GM12872 (cell line): ENCODE measurements around the gene PTCH1.

Experiments
- TF ChIP-seq, protein P1 (sequence below): IDR thresholded peaks from 3 replicates; pipeline ENCODE4 v1.5.1; 2011; ENCODE audit warnings: low read depth, mild to moderate bottlenecking, low read length, moderate library complexity; ENCODE audit not compliant: insufficient read depth

PTCH1 gene

GRCh38 chr9:95495961-95496360, 20.8 kb downstream of the PTCH1 start:
- TF ChIP-seq, protein P1, sequence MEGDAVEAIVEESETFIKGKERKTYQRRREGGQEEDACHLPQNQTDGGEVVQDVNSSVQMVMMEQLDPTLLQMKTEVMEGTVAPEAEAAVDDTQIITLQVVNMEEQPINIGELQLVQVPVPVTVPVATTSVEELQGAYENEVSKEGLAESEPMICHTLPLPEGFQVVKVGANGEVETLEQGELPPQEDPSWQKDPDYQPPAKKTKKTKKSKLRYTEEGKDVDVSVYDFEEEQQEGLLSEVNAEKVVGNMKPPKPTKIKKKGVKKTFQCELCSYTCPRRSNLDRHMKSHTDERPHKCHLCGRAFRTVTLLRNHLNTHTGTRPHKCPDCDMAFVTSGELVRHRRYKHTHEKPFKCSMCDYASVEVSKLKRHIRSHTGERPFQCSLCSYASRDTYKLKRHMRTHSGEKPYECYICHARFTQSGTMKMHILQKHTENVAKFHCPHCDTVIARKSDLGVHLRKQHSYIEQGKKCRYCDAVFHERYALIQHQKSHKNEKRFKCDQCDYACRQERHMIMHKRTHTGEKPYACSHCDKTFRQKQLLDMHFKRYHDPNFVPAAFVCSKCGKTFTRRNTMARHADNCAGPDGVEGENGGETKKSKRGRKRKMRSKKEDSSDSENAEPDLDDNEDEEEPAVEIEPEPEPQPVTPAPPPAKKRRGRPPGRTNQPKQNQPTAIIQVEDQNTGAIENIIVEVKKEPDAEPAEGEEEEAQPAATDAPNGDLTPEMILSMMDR = no peak

DNA sequence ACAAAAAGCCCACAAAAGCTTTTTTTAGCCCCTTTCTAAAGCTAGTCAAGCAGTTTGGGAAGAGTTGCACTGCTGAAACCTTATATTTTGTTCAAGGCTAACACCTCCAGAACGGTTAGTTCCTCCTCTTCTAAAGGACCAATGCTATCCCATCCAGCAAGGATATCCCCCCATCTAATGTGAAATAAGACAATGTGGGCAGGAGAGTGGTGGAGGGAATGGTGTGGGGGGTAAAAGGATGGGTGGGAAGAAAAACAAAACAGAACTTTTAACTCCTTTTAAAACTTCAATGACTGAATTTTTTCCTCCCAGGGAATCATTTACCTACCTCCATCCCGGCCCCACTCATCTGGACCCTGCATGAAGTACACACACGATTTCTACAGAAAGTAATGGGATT, 21.2 kb downstream of the PTCH1 start:
- TF ChIP-seq, protein P1 = no peak

- TF ChIP-seq, protein P1 = no peak
Measured at GRCh38 chr9:95494416-95495371, 22.1 kb downstream of the PTCH1 start.

GRCh38 chr9:95494022-95494415, 22.8 kb downstream of the PTCH1 start:
- TF ChIP-seq, protein P1 = no peak

DNA sequence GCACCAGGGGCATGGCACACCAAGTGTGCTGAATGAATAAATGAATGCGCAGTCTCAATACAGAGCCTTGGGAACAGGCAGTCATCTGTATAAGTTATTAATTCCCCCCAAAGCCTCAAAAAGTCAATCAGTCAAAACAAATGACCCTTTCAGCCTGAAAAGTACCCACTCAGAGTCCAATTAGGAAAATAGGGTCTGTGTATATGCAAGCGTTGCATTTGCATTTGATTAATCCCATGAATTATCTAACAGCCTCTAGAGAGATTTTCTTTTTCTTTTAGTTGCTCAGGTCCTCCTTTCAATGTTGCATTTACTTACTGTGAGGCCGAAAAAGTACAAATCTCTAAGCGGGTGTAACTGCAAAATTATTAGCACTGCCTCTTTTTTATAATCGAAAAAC, 23.4 kb downstream of the PTCH1 start:
- TF ChIP-seq, protein P1 = no peak

DNA sequence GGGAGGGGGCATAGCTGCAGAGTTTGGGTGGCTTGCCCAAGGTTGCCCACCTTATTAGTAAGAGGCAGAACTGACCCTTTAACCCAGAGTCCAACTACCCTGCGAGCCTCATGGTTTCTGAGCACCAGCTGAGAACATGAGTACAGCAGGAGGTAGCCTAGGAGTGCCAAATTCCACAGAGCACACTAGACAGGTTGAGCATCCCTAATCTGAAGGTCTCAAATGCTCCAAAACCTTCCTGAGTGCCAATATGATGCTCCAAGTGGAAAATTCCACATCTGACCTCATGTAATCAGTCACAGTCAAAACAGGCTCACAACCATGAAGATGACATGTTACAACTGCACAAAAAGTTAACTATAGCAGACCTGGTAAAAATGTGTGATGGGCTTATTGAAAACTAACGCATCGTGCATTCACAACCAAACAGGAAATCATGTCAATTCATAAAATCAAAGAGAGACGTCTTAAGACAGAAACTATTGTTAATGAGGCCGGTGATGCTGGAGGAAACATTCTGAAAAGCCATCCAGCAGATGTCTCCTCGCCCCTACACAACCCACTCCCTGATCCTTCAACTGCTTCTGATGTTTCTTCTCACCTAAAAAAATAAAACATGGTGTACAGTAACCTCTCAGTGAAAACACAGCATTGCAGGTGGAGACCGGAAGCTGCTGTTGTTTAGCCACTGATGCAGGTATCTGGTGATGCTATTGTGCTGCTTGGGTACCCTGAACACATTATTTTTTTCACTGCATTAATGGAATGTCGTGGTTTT, 25.0 kb downstream of the PTCH1 start:
- TF ChIP-seq, protein P1 = no peak

DNA sequence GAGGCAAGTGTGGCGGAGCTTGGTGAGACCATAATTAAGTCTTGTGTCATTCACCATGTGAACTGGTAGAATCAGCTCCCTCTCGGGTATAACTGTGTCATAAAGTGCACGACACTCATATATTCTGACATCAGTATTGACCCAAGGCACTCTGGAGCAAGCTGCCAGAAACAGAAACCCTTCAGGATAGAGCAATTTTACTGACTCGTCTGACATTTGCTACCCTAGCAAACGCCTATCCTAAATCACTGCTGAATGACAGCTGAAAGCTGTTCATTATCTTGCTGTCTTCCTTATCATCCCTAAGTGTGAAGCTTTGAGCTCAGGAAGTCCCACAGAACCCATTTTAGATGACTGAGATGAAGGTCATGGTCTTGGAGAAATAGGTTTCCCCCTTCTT, 27.8 kb downstream of the PTCH1 start:
- TF ChIP-seq, protein P1 = no peak
